ENCODE measurements around the gene CCNYL1.
"Not testable (repeated sequence)": the region's sequence is repeated elsewhere in the genome, so short reads cannot be mapped to it uniquely, and the experiment has no call there.

CCNYL1 gene

DNA sequence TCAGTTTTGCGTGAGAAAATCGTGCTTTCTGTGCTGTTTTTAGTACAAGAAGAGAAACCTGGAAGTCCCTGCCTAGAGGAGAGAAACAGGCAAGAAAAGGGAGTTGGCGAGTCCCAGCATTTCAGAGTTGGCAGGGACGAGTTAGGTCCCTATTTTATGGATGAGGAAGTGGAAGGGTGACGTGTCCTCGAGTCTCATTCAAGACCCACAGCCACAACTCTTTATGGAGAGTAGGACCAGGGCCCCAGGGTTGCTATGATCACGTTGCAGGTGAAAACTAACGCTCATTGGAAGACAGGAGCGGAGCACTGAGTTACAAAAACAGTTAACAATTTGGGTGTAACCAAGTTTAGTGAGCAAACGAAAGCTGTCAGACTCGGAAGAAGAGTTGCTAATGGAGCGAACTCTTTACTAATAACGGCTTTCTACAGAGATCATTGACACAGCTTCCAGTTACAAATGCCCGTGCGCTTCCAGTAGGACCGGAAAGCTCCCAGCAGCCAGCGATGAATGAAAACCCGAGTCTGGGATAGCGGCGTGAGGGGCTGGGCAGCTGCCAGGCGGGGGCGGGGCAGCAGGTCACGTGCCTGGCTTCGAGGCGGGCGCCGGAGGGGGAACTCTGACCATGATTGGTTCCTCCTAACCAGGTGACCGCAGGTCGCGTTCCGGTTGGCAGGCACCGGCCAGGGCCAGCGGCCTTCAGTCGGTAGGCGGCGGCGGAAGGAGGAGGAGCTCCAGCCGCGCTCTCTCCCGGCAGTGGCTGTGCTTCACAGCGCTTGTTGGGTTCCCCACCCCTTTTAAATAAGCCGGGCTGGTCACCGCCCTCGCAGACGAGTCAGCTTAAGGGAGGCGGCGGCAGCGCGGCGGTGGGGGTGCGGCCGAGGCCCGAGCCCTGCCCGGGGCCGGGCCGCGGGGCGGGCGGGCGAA lies at the start of gene CCNYL1:
CCNYL1 (plus strand) TSS at position 827 of the 927 bp plus-strand sequence. CDS start 257 bp downstream, outside the sequence.
- DNase-seq (ENCODE audit: low read depth in 3 of 3) = peak; percentile 92 to 98 (median 95)

DNA sequence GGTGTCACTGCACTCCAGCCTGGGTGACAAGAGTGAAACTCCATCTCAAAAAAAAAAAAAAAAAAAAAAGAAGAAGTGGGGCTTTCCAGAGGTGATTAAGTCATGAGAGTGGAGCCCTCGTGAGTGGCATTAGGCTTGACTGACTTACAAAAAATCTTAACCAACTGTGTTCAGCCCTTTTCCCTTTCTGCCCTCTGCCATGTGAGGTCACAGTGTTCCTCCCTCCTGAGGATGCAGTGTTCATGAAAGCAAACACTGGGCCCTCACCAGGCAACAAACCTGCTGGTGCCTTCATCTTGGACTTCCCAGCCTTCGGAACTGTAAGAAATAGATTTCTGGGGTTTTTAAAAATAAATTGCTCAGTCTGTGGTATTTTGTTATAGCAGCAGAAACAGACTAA lies 49.2 kb upstream of the CCNYL1 start:
- DNase-seq (ENCODE audit: low read depth in 3 of 3) = no peak

DNA sequence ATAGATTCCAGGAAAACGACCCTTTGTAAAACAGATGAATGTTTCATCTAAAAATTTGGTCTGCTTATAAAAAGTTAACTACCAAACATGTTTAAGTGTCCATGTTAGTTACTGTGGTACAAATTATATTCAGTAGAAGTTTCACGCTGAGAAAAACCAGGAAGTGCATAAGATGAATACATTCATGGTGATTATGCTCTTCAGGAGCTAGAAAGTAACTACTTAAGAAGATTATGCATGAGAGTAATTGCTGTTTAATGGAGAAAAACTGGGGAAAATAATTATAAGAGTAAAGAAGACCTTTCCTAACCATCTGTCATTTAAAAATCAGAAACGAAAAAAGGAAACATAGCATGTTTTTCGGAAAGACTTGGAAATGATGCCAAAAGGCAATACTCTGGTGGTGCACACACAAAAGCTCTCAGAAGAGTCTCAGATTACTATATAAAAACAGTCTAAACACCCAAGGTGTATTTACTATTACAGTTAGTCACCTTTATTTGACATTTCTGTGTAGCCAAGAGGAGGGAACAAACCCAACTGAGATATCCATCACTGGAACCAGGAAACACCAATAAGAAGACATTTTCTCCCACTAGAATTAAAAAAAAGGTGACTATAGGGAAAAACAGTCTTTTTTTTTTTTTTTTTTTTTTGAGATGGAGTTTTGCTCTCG lies 47.4 kb upstream of the CCNYL1 start:
- no peak for DNase-seq (ENCODE audit: low read depth in 3 of 3)

DNA sequence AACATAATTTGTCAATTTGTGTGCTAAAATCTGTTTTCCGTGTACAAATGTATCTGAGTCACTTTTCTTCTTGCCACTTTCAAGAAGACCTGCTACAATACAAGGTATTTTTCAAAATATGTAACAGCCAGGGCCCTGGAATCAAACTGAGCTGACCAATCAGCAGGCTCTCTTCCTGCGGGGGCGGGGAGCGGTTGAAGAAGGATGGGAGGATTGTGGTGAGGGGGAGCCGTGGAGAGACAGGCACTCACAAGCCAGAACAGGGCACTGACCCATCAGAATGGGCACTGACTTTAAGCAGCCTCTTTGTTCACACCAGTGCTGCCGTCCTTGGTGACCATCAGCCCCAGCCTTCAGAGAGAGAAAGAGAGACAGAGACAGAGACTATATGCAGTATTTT lies 40.6 kb upstream of the CCNYL1 start:
- no peak for DNase-seq (ENCODE audit: low read depth in 3 of 3)

DNA sequence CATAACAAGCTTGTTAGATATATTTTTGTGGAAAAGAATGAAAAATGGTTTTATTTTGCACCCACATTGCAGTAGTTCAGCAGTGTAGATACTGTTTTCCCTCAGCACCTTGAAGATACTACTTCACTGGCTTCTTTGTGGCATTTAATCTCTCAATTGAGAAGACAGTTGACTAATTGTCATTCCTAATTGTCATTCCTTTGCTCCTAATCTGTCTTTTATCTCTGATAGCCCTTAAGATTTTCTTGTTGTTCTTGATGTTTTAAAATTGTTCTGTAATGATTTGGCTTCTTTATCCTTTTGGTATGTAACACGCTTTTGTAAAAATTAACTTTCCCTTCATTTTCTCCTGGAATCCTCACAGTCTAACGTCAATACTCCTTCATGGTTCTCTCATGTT lies 38.0 kb upstream of the CCNYL1 start:
- no peak for DNase-seq (ENCODE audit: low read depth in 3 of 3)

DNA sequence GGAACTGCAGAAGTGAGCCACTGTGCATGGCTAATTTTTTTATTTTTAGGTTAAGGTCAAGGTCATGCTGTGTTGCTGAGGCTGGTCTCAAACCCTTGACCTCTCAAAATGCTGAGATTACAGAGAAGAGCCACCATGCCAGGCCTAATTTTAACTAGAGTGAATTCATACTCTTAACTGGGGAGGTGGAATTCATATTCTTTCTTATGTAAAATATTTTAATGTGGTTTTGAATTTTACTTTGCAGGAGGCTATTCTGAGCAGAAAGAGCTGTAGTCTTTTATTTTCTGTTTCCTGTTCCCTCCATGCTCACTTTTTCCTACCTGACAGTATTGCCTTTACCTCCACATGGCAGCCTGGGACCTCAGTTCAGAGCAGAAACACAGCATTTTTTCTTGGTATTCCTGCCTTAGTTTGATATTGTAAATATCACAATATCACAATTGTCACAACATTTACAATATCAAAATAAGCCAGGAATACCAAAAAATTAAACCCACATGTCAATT lies 37.1 kb upstream of the CCNYL1 start:
- DNase-seq (ENCODE audit: low read depth in 3 of 3) = no peak

DNA sequence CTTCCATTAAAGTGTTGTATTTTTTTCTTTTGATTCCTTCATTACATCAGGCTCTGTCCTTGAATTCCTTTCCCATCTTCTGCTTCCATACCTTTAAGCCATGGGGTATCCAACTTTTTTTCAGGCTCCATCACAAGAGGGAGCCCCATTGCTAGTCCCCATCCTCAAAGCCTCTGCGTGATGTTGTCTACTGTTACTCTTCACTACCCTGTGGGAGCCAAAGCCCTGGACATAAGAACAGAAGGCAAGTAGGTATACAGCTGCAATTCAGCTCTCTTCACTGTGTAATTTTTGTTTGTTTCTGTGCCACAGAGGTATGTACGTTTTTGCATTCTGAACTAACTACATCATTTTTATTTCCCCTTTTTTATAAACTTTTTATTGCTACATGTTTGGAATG lies 36.6 kb upstream of the CCNYL1 start:
- DNase-seq (ENCODE audit: low read depth in 3 of 3) = no peak

DNA sequence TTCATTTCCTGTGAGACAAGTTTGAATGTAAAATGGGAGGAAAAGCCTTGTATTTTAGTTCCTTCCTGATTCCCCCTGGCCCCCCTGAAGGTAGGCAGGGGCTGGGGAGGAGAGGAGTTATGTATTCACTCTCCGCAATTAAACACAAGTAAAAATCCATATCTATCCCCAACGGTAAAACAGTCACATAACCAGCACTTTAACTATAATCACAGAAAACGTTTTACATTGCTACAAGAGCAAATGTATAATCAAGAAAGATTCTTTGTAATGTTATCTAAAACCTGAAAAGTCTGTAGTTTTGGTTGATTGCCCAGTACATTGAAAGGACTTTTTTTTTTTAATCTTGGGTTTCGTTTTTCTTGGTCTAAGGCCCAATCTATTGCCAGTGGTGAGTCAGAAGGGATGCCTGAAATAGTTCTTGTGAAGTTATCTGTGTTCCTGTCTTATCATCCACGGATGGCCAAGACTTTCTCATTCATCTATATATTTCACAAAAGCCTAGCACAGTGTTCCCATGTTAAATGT lies 34.5 kb upstream of the CCNYL1 start:
- DNase-seq (ENCODE audit: low read depth in 3 of 3) = no peak

DNA sequence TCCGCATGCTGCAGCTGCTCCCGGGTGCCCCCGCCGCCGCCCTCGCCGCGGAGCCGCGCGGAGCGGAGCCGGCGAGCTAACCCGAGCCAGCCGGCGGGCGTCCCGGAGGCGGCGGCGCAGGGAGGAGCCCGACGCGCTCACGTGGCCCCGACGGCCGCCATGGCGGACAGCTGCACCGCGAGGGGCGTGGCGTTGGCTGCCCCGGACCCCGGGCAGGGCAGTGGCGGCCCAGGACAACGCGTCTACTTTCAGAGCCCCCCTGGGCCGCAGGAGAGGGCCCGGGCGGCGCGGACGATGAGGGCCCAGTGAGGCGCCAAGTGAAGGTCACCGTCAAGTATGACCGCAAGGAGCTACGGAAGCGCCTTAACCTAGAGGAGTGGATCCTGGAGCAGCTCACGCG lies 30.0 kb upstream of the CCNYL1 start:
- no peak for DNase-seq (ENCODE audit: low read depth in 3 of 3)

DNA sequence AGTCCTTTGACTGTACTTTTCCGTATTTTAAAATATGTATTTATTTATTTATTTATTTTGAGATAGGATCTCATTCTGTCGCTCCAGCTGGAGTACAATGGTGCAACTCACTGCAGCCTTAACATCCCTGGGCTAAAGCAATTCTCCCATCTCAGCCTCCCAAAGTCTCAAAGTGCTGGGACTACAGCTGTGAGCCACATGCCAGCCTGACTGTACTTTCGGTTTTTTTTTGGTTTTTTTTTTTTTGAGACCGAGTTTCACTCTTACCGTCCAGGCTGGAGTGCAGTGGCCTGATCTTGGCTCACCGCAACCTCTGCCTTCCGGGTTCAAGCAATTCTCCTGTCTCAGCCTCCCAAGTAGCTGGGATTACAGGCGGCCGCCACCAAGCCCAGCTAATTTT lies 28.9 kb upstream of the CCNYL1 start:
- DNase-seq (ENCODE audit: low read depth in 3 of 3) = no peak

DNA sequence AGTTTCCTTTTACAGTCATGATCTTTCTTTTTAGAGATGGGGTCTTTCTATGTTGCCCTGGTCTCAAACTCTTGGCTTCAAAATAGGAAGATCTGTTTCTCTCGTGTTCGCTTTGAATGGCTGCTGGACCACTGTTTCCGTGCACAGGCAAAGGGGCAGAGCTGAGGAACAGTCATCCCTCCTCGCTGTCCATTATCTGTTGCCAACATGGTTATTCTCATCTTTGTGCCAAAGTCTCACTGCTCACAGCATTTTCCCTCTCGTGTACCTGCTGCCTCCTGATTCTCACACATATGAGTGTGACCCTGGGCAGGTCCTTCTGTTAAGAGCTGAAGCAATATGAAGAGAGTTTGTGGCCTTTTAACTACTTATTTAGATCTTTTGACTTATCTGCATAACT lies 28.0 kb upstream of the CCNYL1 start:
- no peak for DNase-seq (ENCODE audit: low read depth in 3 of 3)

DNA sequence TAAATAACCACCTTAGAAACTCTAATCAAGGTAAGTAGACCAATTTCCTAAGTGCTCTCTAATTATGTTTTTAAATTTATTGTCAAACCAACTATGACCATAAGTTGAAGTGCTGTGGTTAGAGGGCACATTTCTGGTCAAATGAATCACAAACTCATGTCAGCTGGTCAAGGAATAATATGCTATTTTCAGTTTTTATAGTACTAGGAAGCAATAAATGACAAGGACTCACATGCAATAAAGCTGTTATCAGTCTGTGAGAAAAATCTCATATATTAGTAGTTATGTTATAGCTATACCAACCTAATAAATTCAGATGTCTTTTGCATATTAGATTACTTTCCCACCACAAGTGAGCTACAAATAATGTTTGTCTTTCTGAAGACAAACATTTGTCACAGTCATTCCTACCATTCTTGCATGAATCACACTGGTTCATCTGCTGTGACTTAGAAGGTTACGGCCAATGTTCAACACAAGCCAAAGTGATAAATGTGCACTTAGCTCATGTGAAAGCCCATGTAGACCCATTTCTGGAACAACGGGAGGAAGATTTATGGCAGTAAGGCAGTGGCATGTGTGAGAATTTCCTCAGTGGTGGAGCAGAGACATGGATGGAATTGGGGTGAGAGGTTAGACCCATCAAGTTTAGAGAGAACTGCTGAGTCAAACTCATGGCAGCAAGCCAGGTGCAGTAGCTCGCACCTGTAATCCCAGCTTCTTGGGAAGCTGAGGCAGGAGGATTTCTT lies 27.4 kb upstream of the CCNYL1 start:
- DNase-seq (ENCODE audit: low read depth in 3 of 3) = no peak

DNA sequence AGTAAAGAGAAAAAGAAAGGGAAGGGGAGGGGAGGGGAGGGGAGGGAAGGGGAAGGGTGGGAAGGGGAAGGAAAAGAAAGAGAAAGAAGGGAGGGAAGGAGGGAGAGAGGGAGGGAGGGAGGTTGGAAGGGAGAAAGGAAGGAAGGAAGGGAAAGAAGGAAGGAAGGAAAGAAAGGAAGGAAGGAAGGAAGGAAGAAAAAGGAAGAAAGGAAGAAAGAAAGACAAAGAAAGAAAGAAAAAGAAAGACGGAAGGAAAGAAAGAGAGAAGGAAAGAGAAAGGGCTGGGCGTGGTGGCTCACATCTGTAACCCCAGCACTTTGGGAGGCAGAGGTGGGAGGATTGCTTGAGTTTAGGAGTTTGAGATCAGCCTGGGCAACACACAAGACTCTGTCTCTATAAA lies 24.6 kb upstream of the CCNYL1 start:
- DNase-seq (ENCODE audit: low read depth in 3 of 3) = no peak

DNA sequence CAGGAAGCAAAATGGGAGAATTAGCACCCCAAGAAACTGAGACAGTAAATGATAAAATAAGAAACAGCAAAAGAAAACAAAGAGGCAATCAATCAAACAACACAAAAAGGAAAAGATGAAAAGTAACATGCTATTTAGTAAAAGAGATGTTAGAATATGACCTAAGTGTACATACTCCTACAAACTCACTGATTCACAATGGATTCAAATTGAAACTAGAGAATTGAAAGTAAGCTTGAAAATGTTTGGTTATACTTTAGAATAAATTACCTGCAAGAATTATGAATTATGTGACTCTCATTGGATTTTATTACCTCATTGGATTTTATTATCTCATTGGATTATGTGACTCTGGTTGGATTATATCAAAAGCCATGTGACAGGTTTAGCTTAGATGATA lies 22.8 kb upstream of the CCNYL1 start:
- DNase-seq (ENCODE audit: low read depth in 3 of 3) = no peak

DNA sequence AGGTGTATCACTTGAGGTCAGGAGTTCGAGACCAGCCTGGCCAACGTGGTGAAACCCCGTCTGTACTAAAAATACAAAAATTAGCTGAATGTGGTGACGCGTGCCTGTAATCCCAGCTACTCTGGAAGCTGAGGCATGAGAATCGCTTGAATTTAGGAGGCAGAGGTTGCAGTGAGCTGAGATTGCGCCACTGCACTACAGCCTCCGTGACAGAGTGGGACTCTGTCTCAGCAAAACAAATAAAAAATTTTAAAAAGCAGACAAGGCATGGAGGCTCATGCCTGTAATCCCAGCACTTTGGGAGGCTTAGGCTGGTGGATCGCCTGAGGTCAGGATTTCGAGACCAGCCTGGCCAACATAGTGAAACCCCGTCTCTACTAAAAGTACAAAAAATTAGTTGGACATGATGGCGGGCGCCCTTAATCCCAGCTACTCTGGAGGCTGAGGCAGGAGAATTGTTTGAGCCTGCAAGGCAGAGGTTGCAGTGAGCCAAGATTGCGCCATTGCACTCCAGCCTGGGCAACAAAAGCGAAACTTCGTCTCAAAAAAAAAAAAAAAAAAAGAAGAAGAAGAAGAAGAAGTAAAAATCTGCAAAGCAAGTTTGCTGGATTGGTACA lies 20.5 kb upstream of the CCNYL1 start:
- not testable (repeated sequence) for DNase-seq (ENCODE audit: low read depth in 3 of 3)

DNA sequence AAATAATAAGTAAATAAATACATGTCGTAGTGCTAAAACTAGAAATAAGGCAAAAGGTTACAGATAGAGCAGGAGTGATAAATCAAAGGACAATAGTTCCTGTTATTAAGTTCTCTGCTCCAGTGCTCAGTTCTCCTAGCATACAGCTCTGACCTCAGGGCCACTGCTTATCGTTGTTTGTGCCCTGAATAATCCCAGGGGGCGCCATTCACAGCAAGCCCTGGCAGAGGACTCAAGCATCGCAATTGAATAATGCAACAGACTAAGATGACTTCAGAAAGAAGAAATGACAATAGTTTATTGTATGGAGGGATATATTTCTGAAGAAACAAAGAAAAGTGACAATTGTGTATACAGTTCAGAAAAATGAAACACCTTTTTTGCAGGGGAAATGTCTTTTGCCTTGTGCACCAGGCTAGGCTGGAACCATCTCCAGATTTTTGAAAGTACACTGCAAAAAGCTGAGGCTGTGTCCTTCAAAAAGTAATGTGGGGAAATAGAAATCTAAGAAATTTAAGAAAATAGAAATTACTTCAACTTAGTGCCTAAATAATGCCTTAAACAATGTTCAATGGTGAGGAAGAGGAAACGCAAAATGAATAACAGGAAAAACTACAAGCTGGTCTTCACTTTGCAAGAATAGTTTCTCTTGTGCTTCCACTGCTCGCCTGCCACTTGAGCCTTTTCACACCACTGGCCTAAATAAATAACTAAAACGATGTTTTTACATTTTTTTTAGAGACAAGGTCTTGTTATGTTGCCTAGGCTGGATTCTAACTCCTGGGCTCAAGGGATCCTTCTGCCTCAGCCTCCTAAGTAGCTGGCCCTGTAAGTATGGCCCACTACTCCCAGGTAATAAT lies 19.0 kb upstream of the CCNYL1 start:
- peak in 1 of 3 experiments; percentile 17 for DNase-seq (ENCODE audit: low read depth in 3 of 3)

DNA sequence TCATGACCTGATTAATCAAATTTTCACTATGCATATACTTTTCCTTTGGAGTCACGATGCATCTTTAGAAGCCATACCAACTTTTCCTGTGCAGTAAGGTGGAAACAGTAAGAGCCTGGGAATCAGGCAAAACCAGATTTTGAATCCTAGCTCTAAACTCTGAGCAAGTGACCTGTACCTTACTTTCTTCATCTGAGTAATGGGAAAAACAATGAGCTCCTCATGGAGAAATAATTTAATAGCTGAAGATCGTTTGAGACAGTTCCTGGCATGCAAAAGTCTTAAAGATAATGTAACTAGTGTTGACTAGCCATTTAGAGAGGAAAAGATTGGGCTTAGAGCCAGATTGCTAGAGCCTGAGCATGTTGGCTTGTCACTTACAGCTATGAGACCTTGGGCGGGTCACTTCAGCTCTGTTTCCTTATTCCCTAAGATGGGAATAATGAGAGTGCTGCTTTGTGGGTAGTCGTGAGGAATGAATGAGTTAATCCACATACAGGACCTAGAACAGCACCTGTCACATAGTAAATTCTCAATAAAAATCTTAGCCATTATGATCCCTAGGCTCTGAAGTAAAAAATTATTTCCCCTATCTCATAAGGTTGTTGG lies 17.7 kb upstream of the CCNYL1 start:
- no peak for DNase-seq (ENCODE audit: low read depth in 3 of 3)

DNA sequence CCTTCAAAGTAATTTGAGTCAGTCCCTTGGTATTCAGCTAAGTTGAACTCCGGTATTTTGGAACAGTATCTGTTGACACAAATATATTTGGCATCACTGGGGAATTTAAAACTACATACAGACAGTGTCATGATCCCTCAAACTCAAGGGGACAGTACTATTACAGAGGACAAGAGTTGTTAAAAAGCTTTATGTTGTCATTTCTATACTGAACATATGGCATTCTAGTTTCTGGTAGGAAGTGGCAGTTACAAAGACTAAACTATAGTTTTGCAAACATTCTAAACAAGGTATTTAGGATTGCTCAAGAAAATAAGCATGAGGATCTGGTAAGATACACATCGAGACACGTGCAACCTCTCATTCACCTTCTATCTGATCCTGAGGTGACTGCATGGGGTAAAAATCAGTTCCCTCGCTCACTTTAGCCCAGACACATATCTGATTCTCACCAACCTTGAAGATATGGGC lies 16.6 kb upstream of the CCNYL1 start:
- DNase-seq (ENCODE audit: low read depth in 3 of 3) = no peak

DNA sequence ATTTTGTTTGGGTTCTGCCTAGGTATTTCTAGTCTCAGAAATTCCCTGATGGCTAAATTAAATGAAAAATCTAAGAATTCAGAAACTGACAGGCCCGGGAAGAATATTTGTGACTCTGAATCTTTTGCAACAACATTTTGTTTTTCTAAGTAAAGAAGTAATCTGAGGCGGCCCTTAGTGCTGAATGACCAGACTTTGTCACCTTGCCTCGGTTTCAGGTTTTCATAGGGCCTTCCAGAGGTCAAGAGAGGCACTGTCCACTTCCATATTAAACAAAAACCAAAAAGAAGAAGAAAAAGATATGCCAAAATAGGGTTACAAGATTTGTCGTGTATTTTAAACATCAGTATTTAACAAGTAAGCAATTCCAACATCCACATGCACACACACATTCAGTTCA lies 16.1 kb upstream of the CCNYL1 start:
- DNase-seq (ENCODE audit: low read depth in 3 of 3) = no peak

DNA sequence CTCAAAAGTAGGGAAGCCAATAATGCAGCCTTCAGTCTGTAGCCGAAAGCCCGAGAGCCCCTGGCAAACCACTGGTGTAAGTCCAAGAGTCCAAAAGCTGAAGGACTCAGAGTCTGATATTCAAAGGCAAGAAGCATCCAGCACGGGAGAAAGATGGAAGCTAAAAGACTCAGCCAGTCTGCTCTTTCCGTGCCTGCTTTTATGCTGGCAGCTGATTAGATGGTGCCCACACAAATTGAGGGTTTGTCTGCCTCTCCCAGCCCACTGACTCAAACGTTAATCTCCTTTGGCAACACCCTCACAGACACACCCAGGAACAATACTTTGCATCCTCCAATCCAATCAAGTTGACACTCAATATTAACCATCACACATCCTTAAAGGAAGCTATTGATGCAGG lies 14.5 kb upstream of the CCNYL1 start:
- not testable (repeated sequence) for DNase-seq (ENCODE audit: low read depth in 3 of 3)
